Hematopoietic multipotent progenitor cell (in vitro differentiated cells): ENCODE results near the gene MIGA2. TPM values are rescaled to one million over a fixed set of nuclear protein-coding genes. Genes with fewer than 3 reads are reported as not detected.
A peak's percentile ranks its signal among the peaks of the same experiment; 100 is the strongest.
"Not testable (repeated sequence)": the region's sequence is repeated elsewhere in the genome, so short reads cannot be mapped to it uniquely, and the experiment has no call there.

Source experiments
- DNase-seq, 3 donors: peaks; one replicate each; pipeline ENCODE4 v3.0.0-alpha.2; 2011 to 2015; ENCODE audit warnings: low read depth in 2 of 3, low spot score in 2 of 3
- total RNA-seq: library from RNA; depleted of rRNA; stranded (reverse); fragments of >200 nt; gene quantifications from one replicate; pipeline ENCODE4 v1.2.3, GENCODE V29; 2012

The MIGA2 gene
- total RNA-seq, 1 donor, result 49.0 TPM

- DNase-seq, result no peak
Observed at GRCh38 chr9:129033216-129033615, 3.2 kb upstream of the MIGA2 start.

- DNase-seq, result not testable (repeated sequence)
Observed at GRCh38 chr9:129035838-129036237, 588 bp upstream of the MIGA2 start.

GRCh38 chr9:129036923-129037766 lies 719 bp downstream of the MIGA2 start:
- no peak for DNase-seq

- DNase-seq, result no peak
Observed at GRCh38 chr9:129037767-129038098, 1.3 kb downstream of the MIGA2 start.

GRCh38 chr9:129038109-129038852 lies 1.9 kb downstream of the MIGA2 start:
- DNase-seq, result no peak

- no peak for DNase-seq
Observed at GRCh38 chr9:129040113-129040643, 3.8 kb downstream of the MIGA2 start.

GRCh38 chr9:129042016-129042415 lies 5.6 kb downstream of the MIGA2 start:
- DNase-seq, result no peak

- no peak for DNase-seq
Observed at GRCh38 chr9:129052592-129052991, 16.2 kb downstream of the MIGA2 start.

GRCh38 chr9:129053020-129053419 lies 16.6 kb downstream of the MIGA2 start:
- no peak for DNase-seq

GRCh38 chr9:129054163-129054851 lies 17.9 kb downstream of the MIGA2 start:
- no peak for DNase-seq

GRCh38 chr9:129058965-129059795 lies 22.8 kb downstream of the MIGA2 start:
- no peak for DNase-seq

GRCh38 chr9:129059796-129060785 lies 23.7 kb downstream of the MIGA2 start:
- DNase-seq, result no peak

- DNase-seq, result no peak
Observed at GRCh38 chr9:129060991-129061390, 24.6 kb downstream of the MIGA2 start.

- DNase-seq, result no peak
Observed at GRCh38 chr9:129063061-129063460, 26.6 kb downstream of the MIGA2 start.

- no peak for DNase-seq
Observed at GRCh38 chr9:129064499-129064908, 28.1 kb downstream of the MIGA2 start.

GRCh38 chr9:129068110-129068509 lies 31.7 kb downstream of the MIGA2 start:
- no peak for DNase-seq

- peak; percentile 13 to 98 (median 96) for DNase-seq
Observed at GRCh38 chr9:129068990-129069861, 32.8 kb downstream of the MIGA2 start.
